NCI-H146 treated with DMSO at 0.1 percent for 48 hours (cell line): ENCODE results near the gene AZU1.
"Not testable (repeated sequence)": the region's sequence is repeated elsewhere in the genome, so short reads cannot be mapped to it uniquely, and the experiment has no call there.

Source experiments
- DNase-seq: peaks from one replicate; lab custom pipeline; 2025; ENCODE audit not compliant: unreplicated experiment; lab: John Stamatoyannopoulos, UW

AZU1 gene

DNA sequence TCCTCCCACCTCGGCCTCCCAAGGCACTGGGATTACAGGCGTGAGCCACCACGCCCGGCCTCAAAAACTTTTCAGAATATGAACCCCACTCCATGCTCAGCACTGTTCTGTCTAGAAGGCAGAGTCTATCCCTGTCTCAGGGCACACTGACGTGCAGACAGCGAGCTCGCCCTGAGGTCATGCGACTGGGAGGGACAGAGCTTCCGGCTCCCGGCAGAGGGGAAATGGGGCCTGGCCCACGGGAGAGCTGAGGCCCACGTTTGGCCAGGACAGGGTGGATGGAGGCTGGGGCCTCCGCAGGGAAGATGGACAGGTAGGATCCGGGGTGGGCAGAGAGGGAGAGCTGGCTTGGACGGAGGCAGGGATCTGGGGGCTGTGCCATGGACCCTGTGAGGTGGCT, 2.8 kb upstream of the AZU1 start:
- no peak for DNase-seq

- no peak for DNase-seq
These were observed 1.6 kb upstream of the AZU1 start for GRCh38 chr19:825897-826644.

GRCh38 chr19:827314-827709, 325 bp upstream of the AZU1 start:
- DNase-seq, result no peak

- no peak for DNase-seq
These were observed 1.6 kb downstream of the AZU1 start for GRCh38 chr19:829129-829758.

- no peak for DNase-seq
These were observed 4.1 kb downstream of the AZU1 start for GRCh38 chr19:831407-832369.

- DNase-seq, result no peak
These were observed 6.6 kb downstream of the AZU1 start for GRCh38 chr19:834216-834615.

DNA sequence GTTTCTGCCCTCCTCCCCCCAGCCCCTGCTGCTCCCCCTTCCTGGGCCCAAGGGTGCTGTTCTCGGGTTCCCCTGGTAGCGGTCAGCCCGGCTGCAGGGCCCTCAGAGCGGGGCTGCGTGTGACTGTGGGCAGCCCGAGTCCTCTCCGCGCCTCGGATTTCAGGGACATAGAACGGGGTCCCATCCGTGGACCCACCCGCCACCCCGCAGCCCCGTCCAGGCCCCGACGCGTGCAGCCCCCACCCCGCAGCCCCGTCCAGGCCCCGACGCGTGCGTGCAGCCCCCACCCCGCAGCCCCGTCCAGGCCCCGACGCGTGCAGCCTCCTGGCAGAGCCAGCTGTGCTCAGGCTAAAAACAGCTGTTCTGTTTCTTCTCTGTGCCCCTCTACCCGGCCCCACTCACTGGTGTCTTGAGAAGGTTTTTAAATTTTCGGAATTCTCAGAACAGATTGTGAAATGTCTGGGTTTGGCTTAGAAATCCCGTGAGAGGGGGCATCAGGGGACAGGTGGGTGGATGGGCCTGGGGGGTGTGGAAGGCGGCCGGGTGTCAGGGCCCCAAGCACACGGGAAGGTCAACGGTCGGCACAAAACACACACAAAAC, 7.7 kb downstream of the AZU1 start:
- DNase-seq, result no peak

- no peak for DNase-seq
These were observed 13.0 kb downstream of the AZU1 start, which contains the start of gene PRTN3 for GRCh38 chr19:840519-841206. Gene PRTN3, plus strand, starts transcription at chr19:840999. Its CDS starts 10 bp downstream, at chr19:841009.

- not testable (repeated sequence) for DNase-seq
These were observed 15.2 kb downstream of the AZU1 start for GRCh38 chr19:842802-843179.

- DNase-seq, result no peak
These were observed 15.7 kb downstream of the AZU1 start for GRCh38 chr19:843180-843835.

- no peak for DNase-seq
These were observed 16.4 kb downstream of the AZU1 start for GRCh38 chr19:843836-844545.

- DNase-seq, result no peak
These were observed 16.9 kb downstream of the AZU1 start for GRCh38 chr19:844546-844971.

- DNase-seq, result no peak
These were observed 18.3 kb downstream of the AZU1 start for GRCh38 chr19:845707-846521.

DNA sequence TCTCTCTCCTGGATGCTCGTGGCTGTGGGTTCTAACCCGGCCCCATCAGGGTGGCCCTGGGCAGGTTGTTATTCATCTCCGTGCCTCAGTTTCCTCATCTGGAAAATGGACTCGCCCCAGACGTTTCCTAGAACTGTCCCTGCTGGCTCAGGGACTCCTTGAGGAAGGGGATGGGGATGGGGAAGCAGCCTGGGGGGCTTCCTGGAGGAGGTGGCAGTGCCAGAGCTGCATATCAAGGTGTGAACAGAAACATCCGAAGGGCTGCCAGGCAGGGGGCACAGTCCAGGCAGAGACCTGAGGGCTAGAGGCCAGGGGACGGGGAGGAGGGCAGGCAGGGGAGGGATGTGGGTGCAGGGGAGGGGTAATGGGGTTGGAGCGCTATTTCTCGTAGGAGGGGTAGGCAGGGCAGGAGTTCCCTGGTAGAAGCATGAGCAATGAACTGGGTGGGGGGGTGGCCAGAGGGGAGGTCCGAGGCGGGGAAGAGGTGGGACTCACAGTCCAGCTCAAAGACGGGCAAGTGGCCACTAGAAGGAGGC, 20.8 kb downstream of the AZU1 start:
- DNase-seq, result no peak

GRCh38 chr19:849195-849594, 21.6 kb downstream of the AZU1 start:
- DNase-seq, result not testable (repeated sequence)

- no peak for DNase-seq
These were observed 22.8 kb downstream of the AZU1 start for GRCh38 chr19:850221-850978.

DNA sequence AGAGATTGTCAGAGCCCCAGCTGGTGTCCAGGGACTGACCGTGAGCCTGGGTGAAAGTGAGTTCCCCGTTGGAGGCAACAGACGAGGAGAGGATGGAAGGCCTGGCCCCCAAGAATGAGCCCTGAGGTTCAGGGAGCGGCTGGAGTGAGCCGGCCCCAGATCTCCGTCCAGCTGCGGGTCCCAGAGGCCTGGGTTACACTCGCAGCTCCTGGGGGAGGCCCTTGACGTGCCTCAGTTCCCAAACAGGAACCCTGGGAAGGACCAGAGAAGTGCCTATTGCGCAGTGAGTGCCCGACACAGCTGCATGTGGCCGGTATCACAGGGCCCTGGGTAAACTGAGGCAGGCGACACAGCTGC, 23.3 kb downstream of the AZU1 start:
- no peak for DNase-seq
